GM18505 (cell line): ENCODE measurements around the gene COX10.

ENCODE experiments used
- ATAC-seq: cut with Tn5 transposase; IDR thresholded peaks from one replicate; pipeline ENCODE4 v1.9.1; 2021; ENCODE audit not compliant: unreplicated experiment
- POLR2A ChIP-seq: IDR thresholded peaks from 4 replicates; pipeline ENCODE4 v1.6.1; 2011; ENCODE audit warnings: borderline replicate concordance; ENCODE audit not compliant: insufficient read depth, insufficient read length; ENCODE audit errors: extremely low read depth

The COX10 gene

DNA sequence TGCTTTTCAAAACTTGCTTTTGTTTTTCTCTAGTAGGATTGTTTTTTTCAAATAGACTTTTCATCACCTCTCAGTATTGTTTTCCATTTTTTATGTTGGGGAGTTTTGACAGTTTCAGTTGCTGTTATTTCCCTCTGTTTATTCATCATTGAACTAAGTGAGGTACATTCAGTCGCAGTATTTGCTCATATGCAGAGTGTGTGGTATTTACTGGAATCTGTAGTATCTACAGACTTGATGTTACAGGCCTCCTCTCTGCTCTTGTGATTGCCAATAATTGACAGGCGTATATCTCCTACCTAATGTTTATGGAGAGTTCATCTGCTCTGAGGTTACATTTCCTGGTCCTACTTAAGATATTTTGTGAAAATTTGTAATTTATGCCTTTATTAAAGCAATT, 49.6 kb downstream of the COX10 start:
- no peak for TF ChIP-seq POLR2A
- ATAC-seq, result peak; percentile 67

DNA sequence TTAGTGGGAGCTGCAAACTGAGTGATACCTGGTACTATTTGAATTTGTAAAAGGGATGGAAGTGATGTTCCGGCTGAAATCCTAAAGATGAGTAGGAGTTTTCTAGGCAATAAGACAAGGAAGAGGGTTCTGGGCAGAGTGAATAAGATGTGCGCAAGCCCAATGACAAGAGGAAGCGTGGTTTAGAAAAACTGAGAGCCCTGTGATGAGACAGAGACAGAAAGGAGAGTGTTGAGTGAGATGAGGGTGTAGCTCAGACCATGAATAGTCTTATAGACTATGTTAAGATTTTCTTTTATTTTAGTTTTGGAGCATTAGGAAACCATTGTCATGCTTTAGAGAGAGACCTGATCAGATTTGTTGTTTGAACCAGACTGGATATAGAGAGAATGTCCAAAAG, 50.2 kb downstream of the COX10 start:
- no peak for TF ChIP-seq POLR2A

GRCh38 chr17:14121952-14122351, 52.6 kb downstream of the COX10 start:
- ATAC-seq, result no peak
- no peak for TF ChIP-seq POLR2A

More for the DNA sequence above, 50.2 kb downstream of the COX10 start:
- no peak for ATAC-seq

DNA sequence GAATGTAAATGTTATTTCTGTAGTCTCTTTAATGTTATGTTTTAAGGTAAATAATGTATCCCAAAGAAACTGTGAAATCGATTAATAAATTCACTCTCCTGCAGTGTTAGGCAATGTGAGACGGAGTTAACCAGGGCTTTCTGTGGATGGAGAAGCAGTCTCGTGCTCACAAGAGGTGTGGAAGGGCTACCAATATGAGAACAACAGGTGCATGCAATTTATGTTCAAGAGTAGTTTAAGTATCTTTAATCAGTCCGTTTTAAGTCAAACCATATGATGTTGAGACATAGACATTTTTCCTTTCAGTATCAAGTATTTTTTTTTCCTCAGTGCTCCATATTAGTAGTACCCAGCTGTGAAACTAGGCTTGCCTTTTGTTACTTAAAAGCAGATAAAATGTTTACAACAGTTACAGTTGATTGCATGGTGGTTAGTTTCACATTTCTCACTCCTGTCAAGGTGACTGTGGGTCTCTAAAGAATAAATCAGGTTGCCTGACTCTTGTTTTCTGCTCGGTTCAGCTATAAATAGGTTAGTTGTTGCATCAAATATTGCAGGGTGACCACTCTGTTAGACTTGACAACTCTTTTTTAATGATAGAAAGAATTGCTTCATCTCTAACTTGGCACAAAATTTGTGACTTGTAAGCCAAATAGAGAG, 54.4 kb downstream of the COX10 start:
- ATAC-seq, result no peak
- no peak for TF ChIP-seq POLR2A

GRCh38 chr17:14124854-14125253, 55.5 kb downstream of the COX10 start:
- ATAC-seq, result no peak
- TF ChIP-seq POLR2A, result no peak

DNA sequence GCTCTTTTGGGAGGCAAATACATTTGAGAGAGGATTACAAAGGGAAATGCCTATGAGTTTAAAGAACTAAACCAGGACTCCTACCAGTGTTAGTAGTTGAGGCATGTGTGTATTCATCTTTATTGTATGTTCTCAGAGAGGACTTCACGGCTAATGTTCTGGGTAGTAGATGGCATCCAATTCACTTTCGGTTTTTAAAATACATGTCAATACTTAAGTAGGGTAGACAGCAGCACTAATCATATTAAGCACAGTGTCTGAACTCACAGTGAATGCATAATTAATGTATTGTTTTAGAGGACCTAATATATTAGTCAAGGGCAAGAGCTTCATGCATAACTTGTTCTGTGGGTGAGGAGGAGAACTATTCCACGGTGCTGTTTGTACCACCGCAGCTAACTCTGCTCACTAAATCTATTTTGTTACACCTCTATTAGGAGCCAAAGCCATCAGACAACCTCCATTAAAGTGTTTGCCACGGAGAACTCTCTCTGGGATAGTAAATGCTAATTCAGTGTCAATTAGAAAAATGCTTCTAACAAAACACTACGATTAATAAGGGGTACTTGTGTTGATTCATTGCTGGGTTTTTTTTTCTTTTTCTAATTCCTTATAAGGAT, 56.3 kb downstream of the COX10 start:
- TF ChIP-seq POLR2A, result no peak
- ATAC-seq, result no peak

- no peak for TF ChIP-seq POLR2A
- ATAC-seq, result no peak
These were observed 63.8 kb downstream of the COX10 start for GRCh38 chr17:14133104-14133503.

- ATAC-seq, result no peak
- no peak for TF ChIP-seq POLR2A
These were observed 65.2 kb downstream of the COX10 start for GRCh38 chr17:14134456-14134855.

GRCh38 chr17:14135906-14136590, 66.7 kb downstream of the COX10 start:
- TF ChIP-seq POLR2A, result no peak
- ATAC-seq, result no peak

DNA sequence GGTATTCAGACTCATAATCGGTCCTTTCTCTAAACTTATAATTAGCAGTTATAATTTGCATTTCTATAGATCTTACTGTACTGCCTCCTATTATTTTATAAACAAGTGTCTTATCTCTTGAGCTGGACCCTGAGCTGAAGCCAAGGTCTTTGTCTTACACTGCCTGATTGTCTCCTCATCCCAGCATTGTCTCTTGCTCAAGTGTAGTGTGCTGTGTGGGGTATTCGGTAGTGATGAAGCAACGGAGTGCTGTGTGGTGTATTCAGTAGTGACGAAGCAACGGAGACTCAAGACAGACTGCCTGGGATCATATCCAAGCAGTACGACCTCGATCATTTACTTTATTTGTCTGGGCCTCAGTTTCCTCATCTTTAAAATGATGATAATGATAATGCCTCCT, 69.3 kb downstream of the COX10 start:
- no peak for ATAC-seq
- no peak for TF ChIP-seq POLR2A

DNA sequence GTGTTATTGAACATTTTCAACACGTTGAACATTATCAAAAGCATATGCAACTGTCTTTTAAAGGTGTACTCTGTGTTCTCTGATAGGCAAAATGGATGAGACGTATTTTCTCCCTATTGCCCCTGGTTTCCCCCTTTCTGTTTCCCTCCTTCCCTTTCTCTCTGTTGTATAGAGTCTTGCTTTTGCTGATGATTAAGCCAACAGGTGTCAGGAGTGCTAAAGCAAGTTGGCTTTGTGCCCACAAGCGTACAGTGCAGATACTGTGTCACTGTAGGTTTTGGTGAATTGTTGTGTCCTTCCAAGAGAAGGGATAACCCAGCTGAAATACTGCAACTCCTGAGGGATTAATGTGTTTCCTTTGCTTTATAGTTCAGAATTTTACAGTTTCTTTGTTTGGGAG, 74.4 kb downstream of the COX10 start:
- no peak for ATAC-seq

DNA sequence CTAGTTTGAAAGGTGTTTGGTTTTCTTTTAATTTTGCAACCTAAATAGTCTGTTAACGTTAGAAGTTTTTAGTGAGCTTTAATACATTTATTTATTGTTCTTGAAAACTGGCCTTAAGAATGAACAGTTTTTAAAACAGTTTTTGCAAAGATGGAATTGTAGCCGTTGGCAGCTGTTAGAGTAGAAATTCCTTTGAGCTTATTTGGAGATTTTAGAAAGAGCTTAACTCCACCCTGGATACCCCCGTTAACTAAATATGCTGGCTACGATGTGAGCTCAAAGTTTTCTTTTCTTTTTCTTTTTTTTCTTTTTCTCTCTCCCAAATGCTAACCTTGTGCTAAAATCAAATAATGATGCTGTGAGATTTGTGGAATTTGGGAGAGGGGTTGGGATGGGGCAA, 75.2 kb downstream of the COX10 start:
- TF ChIP-seq POLR2A, result no peak
- no peak for ATAC-seq

More for the DNA sequence above, 74.4 kb downstream of the COX10 start:
- TF ChIP-seq POLR2A, result no peak

DNA sequence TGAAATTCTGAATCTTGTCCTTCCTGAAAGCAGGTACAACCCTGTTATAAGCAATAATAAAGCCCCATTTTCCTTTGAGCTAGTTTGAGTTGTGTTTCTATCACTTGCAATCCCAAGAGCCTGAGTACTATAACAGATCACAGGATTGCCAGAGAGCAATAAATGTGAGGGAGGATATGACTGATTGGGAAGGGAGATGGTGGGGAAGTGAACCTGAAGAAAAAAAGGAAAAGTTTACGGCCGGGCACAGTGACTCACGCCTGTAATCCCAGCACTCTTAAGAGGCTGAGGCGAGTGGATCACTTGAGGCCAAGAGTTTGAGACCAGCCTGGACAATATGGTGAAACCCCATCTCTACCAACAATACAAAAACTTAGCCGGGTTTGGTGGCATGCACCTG, 80.4 kb downstream of the COX10 start:
- no peak for ATAC-seq
- no peak for TF ChIP-seq POLR2A

DNA sequence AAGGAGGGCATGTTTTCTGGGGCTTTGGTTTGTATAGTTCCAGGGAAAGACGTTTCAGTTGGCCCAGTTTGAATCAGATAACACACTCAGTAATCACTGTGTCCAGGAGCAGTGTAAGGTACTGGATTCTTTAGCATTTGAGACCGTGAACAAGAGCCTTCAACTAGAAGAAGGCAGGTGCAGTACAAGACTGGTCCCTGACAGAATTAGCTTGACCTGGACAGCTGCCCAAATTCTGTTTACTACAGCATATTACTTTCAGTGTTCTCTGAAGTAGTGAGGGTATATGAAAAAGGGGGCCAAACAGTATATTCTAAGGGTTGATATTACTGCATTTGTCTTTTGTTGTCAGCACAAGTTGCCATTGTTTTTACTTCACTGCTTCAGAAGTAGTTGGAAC, 81.3 kb downstream of the COX10 start:
- no peak for ATAC-seq
- TF ChIP-seq POLR2A, result no peak

DNA sequence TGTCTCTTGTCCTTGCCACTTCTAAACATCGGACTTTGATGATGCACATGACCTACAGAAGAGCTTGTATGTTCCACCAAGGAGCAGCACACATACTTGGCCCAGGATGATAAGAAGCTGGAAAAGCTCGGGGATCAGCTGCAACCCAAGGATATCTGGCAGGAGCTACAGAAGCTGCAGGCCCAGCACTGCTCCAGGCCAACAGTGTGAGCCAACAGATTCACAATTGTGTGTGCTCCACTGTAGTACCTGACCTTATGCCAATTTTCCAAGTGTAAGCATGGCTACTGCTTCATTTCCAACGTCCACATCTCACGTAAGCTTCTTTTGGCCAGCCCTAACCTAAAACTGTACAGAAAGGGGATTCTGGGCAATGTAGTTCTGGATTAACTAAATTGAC, 83.4 kb downstream of the COX10 start:
- ATAC-seq, result no peak

DNA sequence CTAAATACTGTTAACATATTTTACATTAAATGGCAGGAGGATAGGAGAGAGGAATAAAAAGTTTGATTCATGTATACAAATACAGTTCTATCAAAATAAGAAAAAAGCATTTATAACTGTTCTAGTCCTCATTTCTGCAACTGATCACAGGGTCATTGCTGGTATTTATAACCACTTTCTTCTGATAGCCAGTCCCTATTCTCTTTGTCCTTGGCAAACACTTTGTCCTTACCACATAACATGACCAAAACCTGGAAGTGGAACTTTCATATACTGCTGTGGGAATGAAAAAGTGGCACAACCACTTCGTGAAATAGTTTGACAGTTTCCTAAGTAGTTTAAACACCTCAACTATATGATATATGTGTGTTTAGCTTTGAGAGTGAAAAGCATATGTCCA, 84.1 kb downstream of the COX10 start:
- TF ChIP-seq POLR2A, result no peak
- ATAC-seq, result no peak

More for the DNA sequence above, 83.4 kb downstream of the COX10 start:
- no peak for TF ChIP-seq POLR2A
